Activated naive CD4-positive, alpha-beta T cell treated with anti-CD3 and anti-CD28 coated beads for 36 hours (primary cell): Measurements from ENCODE around the gene FBN3. TPM values are rescaled to one million over a fixed set of nuclear protein-coding genes. Genes with fewer than 3 reads are reported as not detected.

ENCODE experiments used
- CTCF ChIA-PET: fragments of 350-600 bp; sonication (Branson Sonifier 250); formaldehyde crosslinking; loops from one replicate; lab custom pipeline; 2021; ENCODE audit warnings: antibody characterized with exemption; lab: Charles Lee
- DNase-seq: peaks from one replicate; pipeline ENCODE4 v3.0.0-alpha.2; 2020
- H3K27ac Mint-ChIP-seq: one replicate; pipeline ENCODE4 v1.8.0; 2021; ENCODE audit warnings: mild to moderate bottlenecking, mixed read lengths
- H3K27me3 Mint-ChIP-seq: one replicate; pipeline ENCODE4 v1.8.0; 2021; ENCODE audit warnings: low read depth, mixed read lengths
- H3K36me3 Mint-ChIP-seq: one replicate; pipeline ENCODE4 v1.8.0; 2021; ENCODE audit warnings: low read depth, mixed read lengths
- H3K4me1 Mint-ChIP-seq: one replicate; pipeline ENCODE4 v1.8.0; 2021; ENCODE audit warnings: low read depth, mixed read lengths
- H3K4me3 Mint-ChIP-seq: one replicate; pipeline ENCODE4 v1.8.0; 2021; ENCODE audit warnings: mild to moderate bottlenecking, moderate library complexity, mixed read lengths
- H3K9me3 Mint-ChIP-seq: one replicate; pipeline ENCODE4 v1.8.0; 2021; ENCODE audit warnings: mixed read lengths
- intact Hi-C: fragments of 100-400 bp; cut with micrococcal nuclease; formaldehyde crosslinking; loops from one replicate; pipeline ENCODE4 v1.15.1; 2023
- total RNA-seq, 2 experiments: library from RNA; stranded (reverse); gene quantifications; one replicate each; pipeline ENCODE4 v1.2.3, GENCODE V29; 2021

Gene FBN3
- total RNA-seq, 2 experiments from 2014 or later, result not detected

GRCh38 chr19:8080832-8081231 is 68.6 kb downstream of the FBN3 start:
- H3K9me3 Mint-ChIP-seq, result no peaks in the 10 kb centered on the region
- H3K36me3 Mint-ChIP-seq, result no peaks in the 10 kb centered on the region
- intact Hi-C loops, result no loop called here
- CTCF ChIA-PET, result interaction anchor here (0.7 kb wide), 1 partner anchor 11 kb away, joined by 3 read pairs; no protein-coding TSS in a partner anchor
- no peaks in the 10 kb centered on the region for H3K27me3 Mint-ChIP-seq
- DNase-seq, result no peak
- H3K27ac Mint-ChIP-seq, result no peak overlapping the region
- no peak overlapping the region for H3K4me3 Mint-ChIP-seq
- H3K4me1 Mint-ChIP-seq, result no peaks in the 10 kb centered on the region

GRCh38 chr19:8079988-8080387 is 69.4 kb downstream of the FBN3 start:
- Mint-ChIP-seq H3K9me3 (no peaks in the 10 kb centered on the region), H3K27me3 (no peaks in the 10 kb centered on the region), H3K36me3 (no peaks in the 10 kb centered on the region), H3K4me3 (no peak overlapping the region), H3K27ac (no peak overlapping the region), H3K4me1 (no peaks in the 10 kb centered on the region)
- CTCF ChIA-PET, result interaction anchor here (0.7 kb wide), 1 partner anchor 10 kb away, joined by 3 read pairs; no protein-coding TSS in a partner anchor
- no peak for DNase-seq
- intact Hi-C loops, result no loop called here

GRCh38 chr19:8075158-8076074 is 74.0 kb downstream of the FBN3 start:
- CTCF ChIA-PET, result interaction anchor here (0.6 kb wide), 1 partner anchor 45 kb away, joined by 4 read pairs; no protein-coding TSS in a partner anchor
- peaks cover 10% of the 10 kb centered on the region for H3K9me3 Mint-ChIP-seq
- DNase-seq, result no peak
- H3K36me3 Mint-ChIP-seq, result no peaks in the 10 kb centered on the region
- H3K27me3 Mint-ChIP-seq, result no peaks in the 10 kb centered on the region
- no peak overlapping the region for H3K4me3 Mint-ChIP-seq
- intact Hi-C loops, result no loop called here
- H3K27ac Mint-ChIP-seq, result no peak overlapping the region
- H3K4me1 Mint-ChIP-seq, result no peaks in the 10 kb centered on the region

GRCh38 chr19:8074501-8074900 is 74.9 kb downstream of the FBN3 start:
- H3K27me3 Mint-ChIP-seq, result no peaks in the 10 kb centered on the region
- H3K27ac Mint-ChIP-seq, result no peak overlapping the region
- H3K36me3 Mint-ChIP-seq, result peaks cover 2% of the 10 kb centered on the region
- intact Hi-C loops, result no loop called here
- DNase-seq, result no peak
- no peak overlapping the region for H3K4me3 Mint-ChIP-seq
- peaks cover 18% of the 10 kb centered on the region for H3K9me3 Mint-ChIP-seq
- H3K4me1 Mint-ChIP-seq, result no peaks in the 10 kb centered on the region
- CTCF ChIA-PET, result interaction anchor here (0.5 kb wide), 1 partner anchor 68 kb away, joined by 5 read pairs; no protein-coding TSS in a partner anchor

GRCh38 chr19:8071912-8072311 is 77.5 kb downstream of the FBN3 start:
- H3K9me3 Mint-ChIP-seq, result peaks cover 24% of the 10 kb centered on the region
- CTCF ChIA-PET, result no interaction called here
- intact Hi-C loops, result no loop called here

GRCh38 chr19:8069096-8069973 is 80.1 kb downstream of the FBN3 start:
- no peaks in the 10 kb centered on the region for H3K4me1 Mint-ChIP-seq
- peaks cover 2% of the 10 kb centered on the region for H3K36me3 Mint-ChIP-seq
- CTCF ChIA-PET, result interaction anchor here (0.6 to 2.3 kb wide), 6 partner anchors 11 to 125 kb away, joined by 3 to 17 read pairs (median 3); partner anchors contain the start of gene TIMM44
- peak; percentile 33 for DNase-seq
- H3K27me3 Mint-ChIP-seq, result no peaks in the 10 kb centered on the region
- H3K27ac Mint-ChIP-seq, result no peak overlapping the region
- no peak overlapping the region for H3K4me3 Mint-ChIP-seq
- intact Hi-C loops, result loop anchor here (1.0 kb wide), 1 partner anchor 125 kb away; no protein-coding TSS in a partner anchor
- H3K9me3 Mint-ChIP-seq, result peaks cover 20% of the 10 kb centered on the region

More at GRCh38 chr19:8071912-8072311, 77.5 kb downstream of the FBN3 start:
- Mint-ChIP-seq H3K27me3 (no peaks in the 10 kb centered on the region), H3K27ac (no peak overlapping the region), H3K36me3 (peaks cover 2% of the 10 kb centered on the region), H3K4me3 (no peak overlapping the region), H3K4me1 (no peaks in the 10 kb centered on the region)
- no peak for DNase-seq

GRCh38 chr19:8065875-8066261 is 83.5 kb downstream of the FBN3 start:
- DNase-seq, result no peak
- Mint-ChIP-seq H3K9me3 (peaks cover 15% of the 10 kb centered on the region), H3K4me3 (no peak overlapping the region), H3K4me1 (no peaks in the 10 kb centered on the region), H3K27me3 (no peaks in the 10 kb centered on the region), H3K36me3 (peaks cover 2% of the 10 kb centered on the region), H3K27ac (no peak overlapping the region)
- CTCF ChIA-PET, result no interaction called here
- intact Hi-C loops, result no loop called here

- CTCF ChIA-PET, result interaction anchor here (0.6 to 0.7 kb wide), 2 partner anchors 38 to 618 kb away, joined by 3 to 7 read pairs; no protein-coding TSS in a partner anchor
Observed at GRCh38 chr19:8064911-8065874, 84.2 kb downstream of the FBN3 start.

GRCh38 chr19:8057545-8058270 is 91.7 kb downstream of the FBN3 start:
- H3K4me3 Mint-ChIP-seq, result no peak overlapping the region
- intact Hi-C loops, result no loop called here
- H3K27ac Mint-ChIP-seq, result no peak overlapping the region
- no peaks in the 10 kb centered on the region for H3K36me3 Mint-ChIP-seq
- H3K9me3 Mint-ChIP-seq, result no peaks in the 10 kb centered on the region
- no peak for DNase-seq
- H3K27me3 Mint-ChIP-seq, result no peaks in the 10 kb centered on the region
- H3K4me1 Mint-ChIP-seq, result peaks cover 2% of the 10 kb centered on the region
- CTCF ChIA-PET, result interaction anchor here (1.2 kb wide), 1 partner anchor 12 kb away, joined by 3 read pairs; no protein-coding TSS in a partner anchor

More at GRCh38 chr19:8064911-8065874, 84.2 kb downstream of the FBN3 start:
- H3K4me3 Mint-ChIP-seq, result no peak overlapping the region
- no peak overlapping the region for H3K27ac Mint-ChIP-seq
- DNase-seq, result peak; percentile 13
- H3K36me3 Mint-ChIP-seq, result peaks cover 2% of the 10 kb centered on the region
- no peaks in the 10 kb centered on the region for H3K4me1 Mint-ChIP-seq
- H3K27me3 Mint-ChIP-seq, result no peaks in the 10 kb centered on the region
- H3K9me3 Mint-ChIP-seq, result peaks cover 12% of the 10 kb centered on the region
- intact Hi-C loops, result no loop called here

- Mint-ChIP-seq H3K27me3 (no peaks in the 10 kb centered on the region), H3K27ac (no peak overlapping the region), H3K4me1 (peaks cover 7% of the 10 kb centered on the region), H3K9me3 (no peaks in the 10 kb centered on the region), H3K4me3 (no peak overlapping the region), H3K36me3 (no peaks in the 10 kb centered on the region)
- DNase-seq, result no peak
- intact Hi-C loops, result no loop called here
- CTCF ChIA-PET, result interaction anchor here (0.6 to 0.9 kb wide), 2 partner anchors 19 to 54 kb away, joined by 3 read pairs; no protein-coding TSS in a partner anchor
Observed at GRCh38 chr19:8056533-8056932, 92.9 kb downstream of the FBN3 start.
